Loucy (cell line): ENCODE measurements around the gene TOM1L1.

ENCODE experiments used
- H2AFZ ChIP-seq: fragments of 200-600 bp; sonication (generic); 2 replicates; pipeline ENCODE4 v1.6.0; 2016; ENCODE audit warnings: antibody characterized with exemption, mild to moderate bottlenecking, low read length, moderate library complexity
- H3F3A ChIP-seq: fragments of 200-600 bp; 2 replicates; pipeline ENCODE4 v1.6.0; 2016; ENCODE audit warnings: antibody characterized with exemption, low read depth, mild to moderate bottlenecking
- H3K27me3 ChIP-seq: fragments of 200-600 bp; sonication (generic); 2 replicates; pipeline ENCODE4 v1.6.1; 2014; ENCODE audit warnings: low read length, mild to moderate bottlenecking; ENCODE audit not compliant: insufficient read depth, poor library complexity, severe bottlenecking
- H3K36me3 ChIP-seq: fragments of 200-600 bp; sonication (generic); 2 replicates; pipeline ENCODE4 v1.6.1; 2016; ENCODE audit warnings: low read length; ENCODE audit not compliant: insufficient read depth
- H3K4me1 ChIP-seq: fragments of 200-600 bp; sonication (generic); 2 replicates; pipeline ENCODE4 v1.5.1; 2014; ENCODE audit warnings: low read length, mild to moderate bottlenecking; ENCODE audit not compliant: insufficient read depth, poor library complexity, severe bottlenecking
- H3K4me2 ChIP-seq: fragments of 200-600 bp; sonication (generic); 2 replicates; pipeline ENCODE4 v1.6.0; 2014; ENCODE audit warnings: antibody characterized with exemption, low read length, low read depth, mild to moderate bottlenecking; ENCODE audit not compliant: poor library complexity, severe bottlenecking
- H3K4me3 ChIP-seq: fragments of 200-600 bp; sonication (generic); 2 replicates; pipeline ENCODE4 v1.5.1; 2014; ENCODE audit warnings: low read length, mild to moderate bottlenecking, mixed read lengths; ENCODE audit not compliant: poor library complexity, severe bottlenecking
- H3K79me2 ChIP-seq: fragments of 200-600 bp; sonication (generic); 2 replicates; pipeline ENCODE4 v1.6.1; 2014; ENCODE audit warnings: low read length; ENCODE audit not compliant: insufficient read depth
- H3K9ac ChIP-seq: fragments of 200-600 bp; sonication (generic); 2 replicates; pipeline ENCODE4 v1.6.0; 2014; ENCODE audit warnings: mild to moderate bottlenecking, low read depth, low read length, moderate library complexity; ENCODE audit not compliant: poor library complexity, severe bottlenecking
- H3K9me2 ChIP-seq: fragments of 200-600 bp; sonication (generic); replicated peaks from 2 replicates; pipeline ENCODE4 v1.6.1; 2016; ENCODE audit warnings: low read depth, low read length, mixed read lengths
- H3K9me3 ChIP-seq: fragments of 200-600 bp; sonication (generic); 2 replicates; pipeline ENCODE4 v1.6.1; 2014; ENCODE audit warnings: mild to moderate bottlenecking, antibody characterized with exemption, low read length, low read depth; ENCODE audit not compliant: insufficient read depth
- H4K20me1 ChIP-seq: fragments of 200-600 bp; sonication (generic); 2 replicates; pipeline ENCODE4 v1.6.0; 2014; ENCODE audit warnings: antibody characterized with exemption, low read length, mild to moderate bottlenecking; ENCODE audit not compliant: insufficient read depth, poor library complexity, severe bottlenecking
- CTCF ChIP-seq: fragments of 200-600 bp; sonication (generic); conservative IDR thresholded peaks from 2 replicates; pipeline ENCODE4 v1.5.1; 2014; ENCODE audit warnings: mild to moderate bottlenecking, antibody characterized with exemption, low read length
- EZH2phosphoT487 ChIP-seq: fragments of 200-600 bp; IDR thresholded peaks from 2 replicates; pipeline ENCODE4 v1.6.1; 2018; ENCODE audit warnings: antibody characterized with exemption, mild to moderate bottlenecking, moderate library complexity, borderline replicate concordance

TOM1L1 gene

GRCh38 chr17:54972406-54973138 lies 71.9 kb downstream of the TOM1L1 start:
- TF ChIP-seq CTCF (no peak), EZH2phosphoT487 (no peak)
- H3K9me3 ChIP-seq = no peaks in the 10 kb centered on the region

GRCh38 chr17:54974759-54975158 lies 74.1 kb downstream of the TOM1L1 start:
- Histone ChIP-seq H4K20me1 (no peaks in the 10 kb centered on the region), H3K9ac (no peak overlapping the region), H3K27me3 (no peaks in the 10 kb centered on the region), H3K4me3 (no peak overlapping the region), H3F3A (no peaks in the 10 kb centered on the region), H3K4me1 (peaks cover 42% of the 10 kb centered on the region), H3K36me3 (no peaks in the 10 kb centered on the region), H2AFZ (no peak overlapping the region), H3K79me2 (peaks cover 10% of the 10 kb centered on the region; the same call in 1 of the 2 replicates), H3K4me2 (no peak overlapping the region), H3K9me2 (no peaks in the 10 kb centered on the region), H3K9me3 (no peaks in the 10 kb centered on the region)
- no peak for TF ChIP-seq CTCF
- no peak for TF ChIP-seq EZH2phosphoT487

More at GRCh38 chr17:54972406-54973138, 71.9 kb downstream of the TOM1L1 start:
- H3K27me3 ChIP-seq = no peaks in the 10 kb centered on the region
- peaks cover 40% of the 10 kb centered on the region for H3K4me1 ChIP-seq
- no peak overlapping the region for H3K9ac ChIP-seq
- H3K79me2 ChIP-seq = peaks cover 26% of the 10 kb centered on the region
- no peak overlapping the region for H3K4me3 ChIP-seq
- no peaks in the 10 kb centered on the region for H3F3A ChIP-seq
- no peaks in the 10 kb centered on the region for H3K9me2 ChIP-seq
- peak overlapping the region; percentile 17 for H3K4me2 ChIP-seq
- no peaks in the 10 kb centered on the region for H3K36me3 ChIP-seq
- H4K20me1 ChIP-seq = no peaks in the 10 kb centered on the region
- no peak overlapping the region; the same call in 1 of the 2 replicates for H2AFZ ChIP-seq

GRCh38 chr17:54976316-54976715 lies 75.7 kb downstream of the TOM1L1 start:
- Histone ChIP-seq H3K4me2 (peak overlapping the region; percentile 8), H4K20me1 (no peaks in the 10 kb centered on the region), H3K27me3 (no peaks in the 10 kb centered on the region), H2AFZ (no peak overlapping the region), H3K4me1 (peaks cover 27% of the 10 kb centered on the region), H3K36me3 (0 out of 2 replicates have a peak, but pooled peaks cover 3% of the 10 kb centered on the region), H3K9ac (no peak overlapping the region), H3K9me2 (no peaks in the 10 kb centered on the region), H3F3A (no peaks in the 10 kb centered on the region), H3K4me3 (no peak overlapping the region), H3K79me2 (peaks cover 5% of the 10 kb centered on the region; the same call in 1 of the 2 replicates), H3K9me3 (peaks cover 11% of the 10 kb centered on the region)
- TF ChIP-seq CTCF (no peak), EZH2phosphoT487 (no peak)
